Central memory CD8-positive, alpha-beta T cell (primary cell): ENCODE measurements around the gene LORICRIN.

Experiments used
- ATAC-seq: fragments of 150-1000 bp; cut with Tn5 transposase; replicated peaks from 2 replicates; pipeline ENCODE4 v1.10.0; 2022; ENCODE audit warnings: mild to moderate bottlenecking, moderate FRiP score, moderate number of reproducible peaks; ENCODE audit not compliant: poor library complexity, severe bottlenecking; ENCODE audit errors: extremely low read depth
- DNase-seq, 2 donors: peaks; one replicate each; pipeline ENCODE4 v3.0.0; 2021; ENCODE audit warnings: low spot score in 2 of 2
- H3K27ac Mint-ChIP-seq: one replicate; pipeline ENCODE4 v1.8.0; 2022; ENCODE audit warnings: low read depth, mild to moderate bottlenecking, moderate library complexity, mixed read lengths
- H3K27me3 Mint-ChIP-seq: one replicate; pipeline ENCODE4 v1.8.0; 2022; ENCODE audit warnings: mixed read lengths
- H3K36me3 Mint-ChIP-seq: one replicate; pipeline ENCODE4 v1.8.0; 2022; ENCODE audit warnings: mild to moderate bottlenecking, moderate library complexity, mixed read lengths; ENCODE audit not compliant: insufficient read depth
- H3K4me1 Mint-ChIP-seq: one replicate; pipeline ENCODE4 v1.8.0; 2022; ENCODE audit warnings: mixed read lengths
- H3K4me3 Mint-ChIP-seq: one replicate; pipeline ENCODE4 v1.8.0; 2022; ENCODE audit warnings: mild to moderate bottlenecking, moderate library complexity, mixed read lengths
- H3K9me3 Mint-ChIP-seq: one replicate; pipeline ENCODE4 v1.8.0; 2022; ENCODE audit warnings: mixed read lengths

The LORICRIN gene

GRCh38 chr1:153231363-153231762 is 28.1 kb upstream of the LORICRIN start:
- ATAC-seq: no peak
- no peaks in the 10 kb centered on the region for H3K36me3 Mint-ChIP-seq
- H3K9me3 Mint-ChIP-seq: no peaks in the 10 kb centered on the region
- H3K27ac Mint-ChIP-seq: no peak overlapping the region
- no peak for DNase-seq
- H3K4me3 Mint-ChIP-seq: no peak overlapping the region
- no peaks in the 10 kb centered on the region for H3K4me1 Mint-ChIP-seq
- H3K27me3 Mint-ChIP-seq: peaks cover 22% of the 10 kb centered on the region

GRCh38 chr1:153231785-153232184 is 27.7 kb upstream of the LORICRIN start:
- DNase-seq (no peak), ATAC-seq (no peak)
- H3K27ac Mint-ChIP-seq: no peak overlapping the region

GRCh38 chr1:153232553-153232952 is 26.9 kb upstream of the LORICRIN start:
- H3K9me3 Mint-ChIP-seq: no peaks in the 10 kb centered on the region
- no peak for DNase-seq
- ATAC-seq: no peak
- H3K36me3 Mint-ChIP-seq: no peaks in the 10 kb centered on the region
- H3K4me1 Mint-ChIP-seq: no peaks in the 10 kb centered on the region
- H3K27ac Mint-ChIP-seq: no peak overlapping the region
- H3K27me3 Mint-ChIP-seq: peaks cover 33% of the 10 kb centered on the region
- H3K4me3 Mint-ChIP-seq: no peak overlapping the region

More at GRCh38 chr1:153231785-153232184, 27.7 kb upstream of the LORICRIN start:
- Mint-ChIP-seq H3K27me3 (peaks cover 25% of the 10 kb centered on the region), H3K36me3 (no peaks in the 10 kb centered on the region), H3K4me1 (no peaks in the 10 kb centered on the region), H3K9me3 (no peaks in the 10 kb centered on the region), H3K4me3 (no peak overlapping the region)

- no peak overlapping the region for H3K27ac Mint-ChIP-seq
- ATAC-seq (no peak), DNase-seq (no peak)
- H3K4me3 Mint-ChIP-seq: no peak overlapping the region
- no peaks in the 10 kb centered on the region for H3K36me3 Mint-ChIP-seq
- no peaks in the 10 kb centered on the region for H3K4me1 Mint-ChIP-seq
- peaks cover 40% of the 10 kb centered on the region for H3K27me3 Mint-ChIP-seq
- no peaks in the 10 kb centered on the region for H3K9me3 Mint-ChIP-seq
These were observed 26.0 kb upstream of the LORICRIN start for GRCh38 chr1:153233448-153233847.

GRCh38 chr1:153238527-153238926 is 21.0 kb upstream of the LORICRIN start:
- H3K27me3 Mint-ChIP-seq: peaks cover 58% of the 10 kb centered on the region
- H3K4me1 Mint-ChIP-seq: no peaks in the 10 kb centered on the region
- no peak overlapping the region for H3K4me3 Mint-ChIP-seq
- no peak for DNase-seq
- H3K9me3 Mint-ChIP-seq: no peaks in the 10 kb centered on the region
- H3K27ac Mint-ChIP-seq: no peak overlapping the region
- no peaks in the 10 kb centered on the region for H3K36me3 Mint-ChIP-seq
- ATAC-seq: no peak

- no peaks in the 10 kb centered on the region for H3K4me1 Mint-ChIP-seq
- DNase-seq (no peak), ATAC-seq (no peak)
- peaks cover 38% of the 10 kb centered on the region for H3K27me3 Mint-ChIP-seq
- H3K9me3 Mint-ChIP-seq: peaks cover 13% of the 10 kb centered on the region
- H3K36me3 Mint-ChIP-seq: no peaks in the 10 kb centered on the region
- no peak overlapping the region for H3K27ac Mint-ChIP-seq
- no peak overlapping the region for H3K4me3 Mint-ChIP-seq
These were observed 17.3 kb upstream of the LORICRIN start for GRCh38 chr1:153242160-153242559.

- Mint-ChIP-seq H3K4me1 (no peaks in the 10 kb centered on the region), H3K36me3 (no peaks in the 10 kb centered on the region), H3K27ac (no peak overlapping the region), H3K4me3 (no peak overlapping the region), H3K27me3 (peaks cover 34% of the 10 kb centered on the region), H3K9me3 (peaks cover 13% of the 10 kb centered on the region)
- DNase-seq (no peak), ATAC-seq (no peak)
These were observed 14.0 kb upstream of the LORICRIN start for GRCh38 chr1:153245466-153245865.

- Mint-ChIP-seq H3K36me3 (no peaks in the 10 kb centered on the region), H3K27me3 (peaks cover 34% of the 10 kb centered on the region), H3K27ac (no peak overlapping the region), H3K4me3 (no peak overlapping the region), H3K4me1 (no peaks in the 10 kb centered on the region), H3K9me3 (peaks cover 13% of the 10 kb centered on the region)
- DNase-seq (no peak), ATAC-seq (no peak)
These were observed 13.5 kb upstream of the LORICRIN start for GRCh38 chr1:153246018-153246417.

- Mint-ChIP-seq H3K9me3 (peaks cover 13% of the 10 kb centered on the region), H3K36me3 (no peaks in the 10 kb centered on the region), H3K27me3 (peaks cover 39% of the 10 kb centered on the region), H3K4me3 (no peak overlapping the region), H3K27ac (no peak overlapping the region), H3K4me1 (no peaks in the 10 kb centered on the region)
- DNase-seq: no peak
- ATAC-seq: no peak
These were observed 12.7 kb upstream of the LORICRIN start for GRCh38 chr1:153246825-153247224.

GRCh38 chr1:153248176-153248879 is 11.2 kb upstream of the LORICRIN start:
- H3K27me3 Mint-ChIP-seq: peaks cover 39% of the 10 kb centered on the region
- H3K36me3 Mint-ChIP-seq: no peaks in the 10 kb centered on the region
- H3K27ac Mint-ChIP-seq: no peak overlapping the region
- DNase-seq: no peak
- H3K9me3 Mint-ChIP-seq: peaks cover 13% of the 10 kb centered on the region
- no peak overlapping the region for H3K4me3 Mint-ChIP-seq
- no peaks in the 10 kb centered on the region for H3K4me1 Mint-ChIP-seq
- no peak for ATAC-seq

- H3K27ac Mint-ChIP-seq: no peak overlapping the region
- no peaks in the 10 kb centered on the region for H3K9me3 Mint-ChIP-seq
- no peak for ATAC-seq
- no peak overlapping the region for H3K4me3 Mint-ChIP-seq
- no peaks in the 10 kb centered on the region for H3K4me1 Mint-ChIP-seq
- H3K27me3 Mint-ChIP-seq: peaks cover 39% of the 10 kb centered on the region
- H3K36me3 Mint-ChIP-seq: no peaks in the 10 kb centered on the region
- DNase-seq: no peak
These were observed 9.3 kb upstream of the LORICRIN start for GRCh38 chr1:153250166-153250565.

- no peak for DNase-seq
- ATAC-seq: no peak
- Mint-ChIP-seq H3K27me3 (peaks cover 39% of the 10 kb centered on the region), H3K36me3 (no peaks in the 10 kb centered on the region), H3K9me3 (no peaks in the 10 kb centered on the region), H3K4me3 (no peak overlapping the region), H3K27ac (no peak overlapping the region), H3K4me1 (no peaks in the 10 kb centered on the region)
These were observed 8.4 kb upstream of the LORICRIN start for GRCh38 chr1:153251087-153251486.

- H3K4me1 Mint-ChIP-seq: no peaks in the 10 kb centered on the region
- ATAC-seq (no peak), DNase-seq (no peak)
- no peak overlapping the region for H3K27ac Mint-ChIP-seq
- no peak overlapping the region for H3K4me3 Mint-ChIP-seq
- peaks cover 39% of the 10 kb centered on the region for H3K27me3 Mint-ChIP-seq
- H3K9me3 Mint-ChIP-seq: no peaks in the 10 kb centered on the region
- H3K36me3 Mint-ChIP-seq: no peaks in the 10 kb centered on the region
These were observed 7.9 kb upstream of the LORICRIN start for GRCh38 chr1:153251562-153251961.
